ENCODE results near the gene MDN1.
"Not testable (repeated sequence)": the region's sequence is repeated elsewhere in the genome, so short reads cannot be mapped to it uniquely, and the experiment has no call there.

The MDN1 gene

DNA sequence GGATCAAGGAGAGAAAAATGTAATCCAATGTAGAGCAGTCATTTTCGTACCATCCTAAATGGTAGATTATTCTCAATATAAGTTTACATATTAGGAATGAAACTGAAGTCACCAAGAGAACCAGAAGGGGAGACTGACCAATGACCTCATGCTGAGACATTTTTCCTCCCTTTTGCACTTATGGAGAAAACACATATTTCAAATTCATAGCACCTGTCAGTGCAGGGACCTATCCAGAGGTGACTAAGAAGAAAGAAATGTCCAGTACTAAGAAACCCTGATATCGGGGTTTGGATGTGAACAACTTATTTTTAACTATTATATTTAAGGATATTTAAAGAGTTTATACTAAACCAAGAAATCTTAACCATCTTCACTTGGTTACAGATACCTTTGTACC lies 164.5 kb downstream of the MDN1 start:
- DNase-seq (ENCODE audit: low read depth): no peak
- H3K4me3 ChIP-seq (ENCODE audit: control insufficient read depth, low read depth, low read length): no peak overlapping the region
- TF ChIP-seq, protein P1, sequence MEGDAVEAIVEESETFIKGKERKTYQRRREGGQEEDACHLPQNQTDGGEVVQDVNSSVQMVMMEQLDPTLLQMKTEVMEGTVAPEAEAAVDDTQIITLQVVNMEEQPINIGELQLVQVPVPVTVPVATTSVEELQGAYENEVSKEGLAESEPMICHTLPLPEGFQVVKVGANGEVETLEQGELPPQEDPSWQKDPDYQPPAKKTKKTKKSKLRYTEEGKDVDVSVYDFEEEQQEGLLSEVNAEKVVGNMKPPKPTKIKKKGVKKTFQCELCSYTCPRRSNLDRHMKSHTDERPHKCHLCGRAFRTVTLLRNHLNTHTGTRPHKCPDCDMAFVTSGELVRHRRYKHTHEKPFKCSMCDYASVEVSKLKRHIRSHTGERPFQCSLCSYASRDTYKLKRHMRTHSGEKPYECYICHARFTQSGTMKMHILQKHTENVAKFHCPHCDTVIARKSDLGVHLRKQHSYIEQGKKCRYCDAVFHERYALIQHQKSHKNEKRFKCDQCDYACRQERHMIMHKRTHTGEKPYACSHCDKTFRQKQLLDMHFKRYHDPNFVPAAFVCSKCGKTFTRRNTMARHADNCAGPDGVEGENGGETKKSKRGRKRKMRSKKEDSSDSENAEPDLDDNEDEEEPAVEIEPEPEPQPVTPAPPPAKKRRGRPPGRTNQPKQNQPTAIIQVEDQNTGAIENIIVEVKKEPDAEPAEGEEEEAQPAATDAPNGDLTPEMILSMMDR (IDR thresholded peaks at IDR 0.05; ENCODE audit: control insufficient read depth, insufficient read depth, low read depth, low read length, missing control alignments): no peak

GRCh38 chr6:89650579-89650978 lies 169.0 kb downstream of the MDN1 start:
- no peak overlapping the region for H3K4me3 ChIP-seq (ENCODE audit: control insufficient read depth, low read depth, low read length)
- TF ChIP-seq, protein P1 (IDR thresholded peaks at IDR 0.05; ENCODE audit: control insufficient read depth, insufficient read depth, low read depth, low read length, missing control alignments): no peak
- no peak for DNase-seq (ENCODE audit: low read depth)

- DNase-seq (ENCODE audit: low read depth): no peak
- H3K4me3 ChIP-seq (ENCODE audit: control insufficient read depth, low read depth, low read length): no peak overlapping the region
- TF ChIP-seq, protein P1 (IDR thresholded peaks at IDR 0.05; ENCODE audit: control insufficient read depth, insufficient read depth, low read depth, low read length, missing control alignments): no peak
Measured at GRCh38 chr6:89649682-89650081, 169.9 kb downstream of the MDN1 start.

DNA sequence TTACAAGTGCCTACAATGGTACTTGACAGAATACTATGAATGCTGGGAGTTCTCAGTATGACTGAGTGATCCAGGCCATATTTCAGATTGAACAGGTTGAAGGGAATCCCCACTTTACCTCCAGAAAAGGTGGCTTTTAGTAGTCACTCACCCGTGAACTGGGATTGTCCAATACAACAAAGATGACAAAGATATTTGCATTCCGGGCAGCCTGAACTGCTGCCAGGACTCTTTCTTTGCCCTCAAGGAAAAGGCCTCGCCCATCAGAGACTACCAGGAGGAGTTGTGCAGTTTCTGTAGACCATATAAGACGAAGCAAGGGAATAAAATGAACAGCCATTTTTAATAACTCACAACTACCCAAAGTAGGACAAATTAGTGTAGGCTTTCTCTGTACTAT lies 174.7 kb downstream of the MDN1 start:
- TF ChIP-seq, protein P1 (IDR thresholded peaks at IDR 0.05; ENCODE audit: control insufficient read depth, insufficient read depth, low read depth, low read length, missing control alignments): no peak
- no peak overlapping the region for H3K4me3 ChIP-seq (ENCODE audit: control insufficient read depth, low read depth, low read length)
- no peak for DNase-seq (ENCODE audit: low read depth)

- TF ChIP-seq, protein P1 (IDR thresholded peaks at IDR 0.05; ENCODE audit: control insufficient read depth, insufficient read depth, low read depth, low read length, missing control alignments): no peak
- no peak for DNase-seq (ENCODE audit: low read depth)
- H3K4me3 ChIP-seq (ENCODE audit: control insufficient read depth, low read depth, low read length): no peak overlapping the region
Measured at GRCh38 chr6:89643406-89643805, 176.2 kb downstream of the MDN1 start.

- TF ChIP-seq, protein P1 (IDR thresholded peaks at IDR 0.05; ENCODE audit: control insufficient read depth, insufficient read depth, low read depth, low read length, missing control alignments): no peak
- no peak overlapping the region for H3K4me3 ChIP-seq (ENCODE audit: control insufficient read depth, low read depth, low read length)
- no peak for DNase-seq (ENCODE audit: low read depth)
Measured at GRCh38 chr6:89642956-89643355, 176.6 kb downstream of the MDN1 start.

DNA sequence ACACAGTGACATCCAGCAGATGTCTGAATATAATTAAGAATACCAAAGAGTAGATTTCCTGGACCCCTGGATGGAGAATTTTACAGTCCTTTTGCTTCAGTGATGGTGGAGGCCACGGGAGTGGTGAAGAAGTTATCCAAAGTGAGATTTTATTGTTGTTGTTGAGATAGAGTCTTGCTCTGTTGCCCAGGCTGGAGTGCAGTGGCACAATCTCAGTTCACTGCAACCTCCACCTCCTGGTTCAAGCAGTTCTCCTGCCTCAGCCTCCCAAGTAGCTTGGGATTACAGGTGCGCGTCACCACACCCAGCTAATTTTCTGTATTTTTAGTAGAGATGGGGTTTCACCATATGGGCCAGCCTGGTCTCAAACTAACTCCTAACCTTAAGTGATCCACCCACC lies 178.0 kb downstream of the MDN1 start:
- not testable (repeated sequence) for DNase-seq (ENCODE audit: low read depth)

More for the DNA sequence above, 178.0 kb downstream of the MDN1 start:
- H3K4me3 ChIP-seq (ENCODE audit: control insufficient read depth, low read depth, low read length): not testable (repeated sequence)
